DMS153 (cell line): ENCODE measurements around the gene MED23.
A peak's percentile ranks its signal among the peaks of the same experiment; 100 is the strongest.

Experiments
- DNase-seq: peaks from one replicate; lab custom pipeline; 2025; lab: John Stamatoyannopoulos, UW

MED23 gene, protein sequence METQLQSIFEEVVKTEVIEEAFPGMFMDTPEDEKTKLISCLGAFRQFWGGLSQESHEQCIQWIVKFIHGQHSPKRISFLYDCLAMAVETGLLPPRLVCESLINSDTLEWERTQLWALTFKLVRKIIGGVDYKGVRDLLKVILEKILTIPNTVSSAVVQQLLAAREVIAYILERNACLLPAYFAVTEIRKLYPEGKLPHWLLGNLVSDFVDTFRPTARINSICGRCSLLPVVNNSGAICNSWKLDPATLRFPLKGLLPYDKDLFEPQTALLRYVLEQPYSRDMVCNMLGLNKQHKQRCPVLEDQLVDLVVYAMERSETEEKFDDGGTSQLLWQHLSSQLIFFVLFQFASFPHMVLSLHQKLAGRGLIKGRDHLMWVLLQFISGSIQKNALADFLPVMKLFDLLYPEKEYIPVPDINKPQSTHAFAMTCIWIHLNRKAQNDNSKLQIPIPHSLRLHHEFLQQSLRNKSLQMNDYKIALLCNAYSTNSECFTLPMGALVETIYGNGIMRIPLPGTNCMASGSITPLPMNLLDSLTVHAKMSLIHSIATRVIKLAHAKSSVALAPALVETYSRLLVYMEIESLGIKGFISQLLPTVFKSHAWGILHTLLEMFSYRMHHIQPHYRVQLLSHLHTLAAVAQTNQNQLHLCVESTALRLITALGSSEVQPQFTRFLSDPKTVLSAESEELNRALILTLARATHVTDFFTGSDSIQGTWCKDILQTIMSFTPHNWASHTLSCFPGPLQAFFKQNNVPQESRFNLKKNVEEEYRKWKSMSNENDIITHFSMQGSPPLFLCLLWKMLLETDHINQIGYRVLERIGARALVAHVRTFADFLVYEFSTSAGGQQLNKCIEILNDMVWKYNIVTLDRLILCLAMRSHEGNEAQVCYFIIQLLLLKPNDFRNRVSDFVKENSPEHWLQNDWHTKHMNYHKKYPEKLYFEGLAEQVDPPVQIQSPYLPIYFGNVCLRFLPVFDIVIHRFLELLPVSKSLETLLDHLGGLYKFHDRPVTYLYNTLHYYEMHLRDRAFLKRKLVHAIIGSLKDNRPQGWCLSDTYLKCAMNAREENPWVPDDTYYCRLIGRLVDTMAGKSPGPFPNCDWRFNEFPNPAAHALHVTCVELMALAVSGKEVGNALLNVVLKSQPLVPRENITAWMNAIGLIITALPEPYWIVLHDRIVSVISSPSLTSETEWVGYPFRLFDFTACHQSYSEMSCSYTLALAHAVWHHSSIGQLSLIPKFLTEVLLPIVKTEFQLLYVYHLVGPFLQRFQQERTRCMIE (N-terminal part only)

DNA sequence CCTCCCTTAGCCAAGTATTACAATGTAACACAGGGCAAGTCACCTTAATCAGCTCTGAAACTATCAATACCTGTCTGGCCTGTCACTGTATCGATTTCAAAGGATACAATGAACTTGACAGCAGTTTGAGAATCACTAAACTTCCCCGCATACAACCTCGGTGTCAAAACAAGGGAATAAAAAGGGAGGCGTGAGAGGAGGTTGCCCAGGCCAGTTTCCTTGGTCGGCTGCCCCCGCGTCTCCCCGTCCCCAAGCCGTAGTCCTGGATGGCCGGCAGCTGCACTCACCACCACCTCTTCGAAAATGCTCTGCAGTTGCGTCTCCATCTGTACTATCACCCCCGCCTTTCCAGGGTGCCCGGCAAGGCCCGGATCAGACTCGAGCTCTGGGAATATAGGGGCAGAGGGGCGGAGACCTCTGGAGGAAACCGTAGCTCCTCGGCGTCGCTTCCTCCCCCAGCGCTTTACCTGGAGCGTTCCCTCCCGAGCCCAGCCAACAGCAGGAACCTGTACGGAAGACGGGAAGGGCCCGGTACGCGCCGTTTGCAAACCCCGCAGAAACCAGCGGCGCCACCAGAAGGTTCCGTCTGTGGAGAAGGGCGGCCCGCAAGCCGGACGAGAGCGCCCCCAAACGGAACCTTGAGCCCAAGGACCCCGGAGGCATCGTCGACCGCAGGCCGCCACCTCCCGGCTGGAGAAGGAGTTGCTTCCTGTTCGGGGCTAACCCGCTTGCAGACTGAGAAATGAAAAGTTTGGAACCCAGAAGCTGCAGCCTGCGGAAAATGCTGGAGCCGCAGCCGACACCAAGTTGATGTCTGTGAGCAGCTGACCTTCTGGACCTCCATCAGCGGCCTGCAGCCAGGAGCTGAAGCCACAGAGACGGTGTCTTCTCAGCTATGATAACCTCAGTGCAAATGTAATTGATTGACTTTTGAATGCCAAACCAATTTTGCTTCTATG is at the start of gene MED23:
Gene MED23, minus strand, starts transcription at position 519 of the 959 bp plus-strand sequence. Its CDS starts 193 bp downstream, at position 326.
- DNase-seq = peak; percentile 91

GRCh38 chr6:131673184-131673583 is 45.1 kb upstream of the MED23 start:
- no peak for DNase-seq

- DNase-seq = no peak
Measured at GRCh38 chr6:131669891-131670290, 41.8 kb upstream of the MED23 start.

GRCh38 chr6:131663578-131664165 is 35.6 kb upstream of the MED23 start:
- DNase-seq = no peak

GRCh38 chr6:131660195-131660594 is 32.2 kb upstream of the MED23 start:
- DNase-seq = peak; percentile 60

DNA sequence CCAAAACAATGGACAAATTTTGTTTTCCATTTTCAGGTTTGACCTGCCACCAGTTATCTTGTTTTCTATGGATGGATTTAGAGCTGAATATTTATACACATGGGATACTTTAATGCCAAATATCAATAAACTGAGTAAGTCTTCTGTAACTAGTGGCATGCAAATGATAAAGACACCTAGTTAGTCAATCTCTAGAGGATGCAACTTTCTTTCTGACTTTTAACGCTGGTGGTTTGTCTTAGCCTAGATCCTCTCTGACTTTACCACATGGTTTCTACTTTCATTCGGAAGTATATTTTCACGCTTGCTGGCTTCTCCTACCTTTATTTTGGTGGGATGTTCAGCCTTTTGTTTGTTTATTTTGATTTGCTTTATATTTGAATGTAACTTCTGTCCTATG is 30.2 kb upstream of the MED23 start:
- DNase-seq = no peak

GRCh38 chr6:131657630-131658111 is 29.6 kb upstream of the MED23 start:
- DNase-seq = no peak

- no peak for DNase-seq
Measured at GRCh38 chr6:131657222-131657621, 29.2 kb upstream of the MED23 start.

DNA sequence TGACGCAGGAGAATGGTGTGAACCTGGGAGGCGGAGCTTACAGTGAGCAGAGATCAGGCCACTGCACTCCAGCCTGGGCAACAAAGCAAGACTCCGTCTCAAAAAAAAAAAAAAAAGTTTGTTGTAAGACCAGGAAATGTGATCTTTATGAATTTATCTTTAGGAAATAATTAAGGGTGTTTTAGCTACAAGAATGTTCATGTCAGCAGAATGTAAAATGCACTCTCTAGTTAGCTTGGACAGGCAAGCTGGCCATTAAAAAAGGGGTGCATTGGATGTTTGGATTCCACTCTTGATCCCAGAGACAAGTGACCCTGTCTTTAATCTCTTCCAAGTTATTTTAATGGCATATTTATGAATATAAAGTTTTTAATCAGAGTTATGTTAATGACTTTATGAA is 28.6 kb upstream of the MED23 start:
- no peak for DNase-seq

GRCh38 chr6:131655951-131656350 is 27.9 kb upstream of the MED23 start:
- no peak for DNase-seq

DNA sequence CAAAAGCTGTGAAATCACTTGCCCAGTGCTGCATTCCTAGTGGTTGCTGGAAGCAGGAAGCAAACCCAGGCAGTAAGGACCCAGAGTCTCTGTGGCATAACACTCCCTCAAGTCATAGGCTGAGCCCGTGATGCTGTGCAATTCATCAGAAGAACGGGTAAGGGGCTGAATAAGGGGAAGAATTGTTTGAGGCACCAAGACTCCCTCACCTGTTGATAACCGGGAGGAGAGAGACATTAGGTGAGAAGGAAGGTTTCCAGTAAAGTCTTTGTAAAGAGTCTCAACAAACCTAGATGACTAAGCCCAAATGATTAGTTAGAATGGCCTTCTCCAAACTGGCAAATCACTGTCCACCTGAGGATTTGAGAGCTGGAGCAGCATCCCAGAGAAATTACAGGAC is 27.3 kb upstream of the MED23 start:
- no peak for DNase-seq

DNA sequence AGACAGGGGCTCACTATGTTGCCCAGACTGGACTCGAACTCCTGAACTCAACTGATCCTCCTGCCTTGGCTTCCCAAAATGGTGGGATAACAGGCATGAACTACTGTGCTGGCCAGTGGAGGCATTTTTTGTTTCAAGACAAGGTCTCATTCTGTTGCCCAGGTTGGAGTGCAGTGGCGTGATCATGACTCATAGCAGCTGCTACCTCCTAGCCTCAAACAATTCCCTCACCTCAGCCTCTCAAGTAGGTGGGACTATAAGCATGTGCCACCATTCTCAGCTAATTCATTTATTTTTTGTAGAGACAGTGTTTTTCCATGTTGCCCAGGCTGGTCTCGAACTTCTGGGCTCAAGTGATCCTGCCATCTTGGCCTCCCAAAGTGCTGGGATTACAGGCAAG is 26.3 kb upstream of the MED23 start:
- no peak for DNase-seq

GRCh38 chr6:131652472-131652871 is 24.4 kb upstream of the MED23 start:
- peak; percentile 46 for DNase-seq

GRCh38 chr6:131651782-131652181 is 23.7 kb upstream of the MED23 start:
- peak; percentile 84 for DNase-seq

- DNase-seq = no peak
Measured at GRCh38 chr6:131646249-131646670, 18.2 kb upstream of the MED23 start.

GRCh38 chr6:131645846-131646245 is 17.8 kb upstream of the MED23 start:
- no peak for DNase-seq

DNA sequence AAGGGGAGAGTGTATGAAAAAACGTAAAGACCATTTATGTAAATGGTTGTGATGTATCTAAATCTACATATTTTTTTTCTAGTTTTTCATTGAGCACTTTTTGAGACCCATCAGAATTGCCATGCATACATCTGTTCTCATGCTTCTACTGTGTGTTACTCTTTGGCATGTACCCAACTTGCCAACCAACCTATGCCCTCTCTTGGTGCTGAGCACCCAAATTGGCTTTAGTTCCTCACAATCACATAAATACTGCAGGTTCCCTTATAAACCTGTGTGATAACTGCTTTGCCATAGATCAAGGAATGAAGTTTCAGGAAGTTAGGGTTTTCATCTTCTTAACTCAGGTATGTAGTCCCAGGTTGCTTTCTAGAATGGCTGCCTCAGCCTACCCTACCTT is 16.9 kb upstream of the MED23 start:
- DNase-seq = no peak

DNA sequence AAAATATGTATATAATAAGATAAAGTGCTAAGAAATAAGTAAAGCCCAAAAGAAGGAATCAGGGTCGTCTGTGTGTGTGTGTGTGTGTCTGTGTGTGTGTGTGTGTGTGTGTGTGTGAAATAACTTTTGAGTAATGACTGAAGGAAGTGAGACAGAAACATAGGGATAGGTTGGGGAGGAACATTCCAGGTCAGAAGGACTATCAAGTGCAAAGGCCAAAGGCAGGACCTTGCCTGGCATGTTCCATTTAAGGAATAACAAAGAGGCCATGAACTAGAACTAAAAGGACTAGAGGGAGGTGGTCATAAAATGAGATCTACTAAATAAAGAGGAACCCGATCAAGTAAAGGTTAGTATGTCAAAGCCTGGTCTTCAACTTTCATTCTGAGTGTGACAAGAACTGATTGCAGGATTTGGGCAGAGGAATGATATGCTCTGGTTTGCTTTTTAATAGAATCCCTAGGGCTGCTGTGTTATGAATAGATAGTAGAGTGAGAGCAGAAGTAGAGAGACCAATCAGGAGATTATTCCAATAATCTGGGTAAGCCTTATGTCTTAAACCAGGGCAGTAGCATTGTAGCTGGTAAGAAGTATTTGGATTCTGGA is 15.9 kb upstream of the MED23 start:
- no peak for DNase-seq

- peak; percentile 86 for DNase-seq
Measured at GRCh38 chr6:131642987-131643611, 15.1 kb upstream of the MED23 start.

- DNase-seq = no peak
Measured at GRCh38 chr6:131642565-131642964, 14.5 kb upstream of the MED23 start.
